Upper lobe of right lung (tissue), 1 donor: ENCODE data around the gene ZBTB49. TPM values are rescaled to one million over a fixed set of nuclear protein-coding genes. Genes with fewer than 3 reads are reported as not detected.

Source experiments
- ATAC-seq: fragments of 200-7000 bp; cut with Tn5 transposase; one replicate; pipeline ENCODE4 v1.9.1; 2020; ENCODE audit warnings: mild to moderate bottlenecking, moderate library complexity
- DNase-seq: peaks from one replicate; pipeline ENCODE4 v3.0.0-alpha.2; 2020
- H3K27ac ChIP-seq: fragments of 200-600 bp; one replicate; pipeline ENCODE4 v1.8.0; 2022
- H3K27me3 ChIP-seq: fragments of 200-600 bp; one replicate; pipeline ENCODE4 v1.8.0; 2022; ENCODE audit warnings: mild to moderate bottlenecking
- H3K36me3 ChIP-seq: fragments of 200-600 bp; one replicate; pipeline ENCODE4 v1.8.0; 2022
- H3K4me1 ChIP-seq: fragments of 200-600 bp; one replicate; pipeline ENCODE4 v1.8.0; 2022
- H3K4me3 ChIP-seq: fragments of 200-600 bp; one replicate; pipeline ENCODE4 v1.8.0; 2022; ENCODE audit warnings: mild to moderate bottlenecking
- H3K9me3 ChIP-seq: fragments of 200-600 bp; one replicate; pipeline ENCODE4 v1.8.0; 2022
- intact Hi-C: fragments of 100-400 bp; cut with DNase I; formaldehyde crosslinking; loops from one replicate; pipeline ENCODE4 v1.11.0; 2022
- total RNA-seq: library from RNA; stranded (reverse); fragmentation: NEBNext Ultra II Directional; extraction: Animal tissue kit (Norgen Biotek cat#: 25700); gene quantifications from one replicate; pipeline ENCODE4 v1.2.1, GENCODE V29; 2021
- TF ChIP-seq, protein P1 (sequence below): fragments of 200-600 bp; IDR thresholded peaks from one replicate; pipeline ENCODE4 v1.8.0; 2022; ENCODE audit warnings: antibody characterized with exemption
- donor health status: DM: no; HTN: yes; CAD: no; lungs with severe emphysema.

The ZBTB49 gene
- total RNA-seq, 1 donor from 2014 or later: 5.6 TPM

DNA sequence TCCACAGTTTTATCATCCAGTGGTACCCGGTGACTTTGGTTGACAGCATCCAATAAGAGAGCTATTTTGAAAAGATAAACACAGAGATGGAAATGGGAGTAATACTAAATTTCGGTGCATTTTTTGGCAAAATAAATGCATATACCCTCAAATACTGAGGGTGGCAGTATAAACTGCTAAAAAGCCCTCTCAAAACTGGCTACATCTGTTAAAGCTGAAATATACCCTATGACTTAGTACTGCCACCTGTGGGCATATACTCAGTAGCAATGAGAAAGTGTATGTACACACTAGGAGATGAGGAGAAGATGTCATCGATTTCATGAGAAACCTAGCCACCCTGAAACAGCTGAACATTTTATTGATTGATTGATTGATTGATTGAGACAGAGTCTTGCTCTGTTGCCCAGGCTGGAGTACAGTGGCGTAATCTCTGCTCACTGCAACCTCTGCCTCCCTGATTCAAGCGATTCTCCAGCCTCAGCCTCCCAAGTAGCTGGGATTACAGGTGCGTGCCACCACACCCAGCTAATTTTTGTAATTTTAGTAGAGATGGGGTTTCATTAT, 29.8 kb upstream of the ZBTB49 start:
- intact Hi-C loops: no loop called here
- TF ChIP-seq, protein P1, sequence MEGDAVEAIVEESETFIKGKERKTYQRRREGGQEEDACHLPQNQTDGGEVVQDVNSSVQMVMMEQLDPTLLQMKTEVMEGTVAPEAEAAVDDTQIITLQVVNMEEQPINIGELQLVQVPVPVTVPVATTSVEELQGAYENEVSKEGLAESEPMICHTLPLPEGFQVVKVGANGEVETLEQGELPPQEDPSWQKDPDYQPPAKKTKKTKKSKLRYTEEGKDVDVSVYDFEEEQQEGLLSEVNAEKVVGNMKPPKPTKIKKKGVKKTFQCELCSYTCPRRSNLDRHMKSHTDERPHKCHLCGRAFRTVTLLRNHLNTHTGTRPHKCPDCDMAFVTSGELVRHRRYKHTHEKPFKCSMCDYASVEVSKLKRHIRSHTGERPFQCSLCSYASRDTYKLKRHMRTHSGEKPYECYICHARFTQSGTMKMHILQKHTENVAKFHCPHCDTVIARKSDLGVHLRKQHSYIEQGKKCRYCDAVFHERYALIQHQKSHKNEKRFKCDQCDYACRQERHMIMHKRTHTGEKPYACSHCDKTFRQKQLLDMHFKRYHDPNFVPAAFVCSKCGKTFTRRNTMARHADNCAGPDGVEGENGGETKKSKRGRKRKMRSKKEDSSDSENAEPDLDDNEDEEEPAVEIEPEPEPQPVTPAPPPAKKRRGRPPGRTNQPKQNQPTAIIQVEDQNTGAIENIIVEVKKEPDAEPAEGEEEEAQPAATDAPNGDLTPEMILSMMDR: peak; percentile 45
- H3K27ac ChIP-seq: no peak overlapping the region
- no peak overlapping the region for H3K4me3 ChIP-seq
- H3K36me3 ChIP-seq: no peaks in the 10 kb centered on the region
- no peaks in the 10 kb centered on the region for H3K27me3 ChIP-seq
- no peaks in the 10 kb centered on the region for H3K9me3 ChIP-seq
- ATAC-seq (peak; percentile 84), DNase-seq (no peak)
- no peaks in the 10 kb centered on the region for H3K4me1 ChIP-seq

DNA sequence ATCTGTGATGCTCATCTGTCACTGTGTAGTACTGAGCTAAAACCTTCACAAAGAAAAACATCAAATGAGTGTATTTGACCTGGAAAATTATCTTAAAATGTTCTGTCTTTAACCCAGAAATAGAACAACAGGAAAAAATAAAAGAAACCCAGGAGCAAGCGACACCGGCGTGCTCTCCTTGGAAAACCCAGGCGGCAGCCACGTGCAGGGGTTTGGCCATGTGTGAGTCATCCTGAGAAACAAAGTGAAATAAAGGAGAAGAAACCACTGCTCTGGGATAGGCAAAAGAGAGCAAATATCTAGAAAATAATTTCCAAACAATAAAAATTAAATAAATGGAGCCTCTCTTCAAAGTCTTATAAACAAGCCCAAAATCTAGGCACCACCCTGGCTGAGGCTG, 22.1 kb upstream of the ZBTB49 start:
- H3K27ac ChIP-seq: no peak overlapping the region
- no peaks in the 10 kb centered on the region for H3K9me3 ChIP-seq
- no peak overlapping the region for H3K4me3 ChIP-seq
- TF ChIP-seq, protein P1: no peak
- DNase-seq (no peak), ATAC-seq (no peak)
- no peaks in the 10 kb centered on the region for H3K4me1 ChIP-seq
- peaks cover 26% of the 10 kb centered on the region for H3K36me3 ChIP-seq
- intact Hi-C loops: no loop called here
- no peaks in the 10 kb centered on the region for H3K27me3 ChIP-seq

DNA sequence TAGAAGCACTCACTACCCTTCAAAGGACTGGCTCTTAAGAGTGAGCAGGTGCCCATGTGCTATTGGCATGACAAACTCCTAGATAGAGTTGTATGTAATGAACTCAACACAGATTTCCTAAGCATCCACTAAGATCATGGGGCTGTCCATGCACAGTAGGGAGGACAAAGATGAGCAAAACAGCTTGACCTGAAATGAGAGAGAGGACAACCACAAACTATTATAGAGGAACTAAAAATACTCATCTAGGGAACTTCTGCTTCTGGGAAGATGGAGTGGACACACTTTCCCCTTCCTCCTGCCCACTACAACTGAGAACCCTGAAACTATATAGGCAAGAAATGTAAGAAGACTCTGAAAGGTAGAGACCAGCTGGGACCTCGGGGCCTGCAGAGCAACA, 21.3 kb upstream of the ZBTB49 start:
- Histone ChIP-seq H3K36me3 (peaks cover 34% of the 10 kb centered on the region), H3K4me3 (no peak overlapping the region), H3K4me1 (no peaks in the 10 kb centered on the region), H3K9me3 (no peaks in the 10 kb centered on the region), H3K27ac (peak overlapping the region; percentile 73), H3K27me3 (no peaks in the 10 kb centered on the region)
- TF ChIP-seq, protein P1: no peak
- ATAC-seq (peak; percentile 85), DNase-seq (no peak)
- intact Hi-C loops: no loop called here

DNA sequence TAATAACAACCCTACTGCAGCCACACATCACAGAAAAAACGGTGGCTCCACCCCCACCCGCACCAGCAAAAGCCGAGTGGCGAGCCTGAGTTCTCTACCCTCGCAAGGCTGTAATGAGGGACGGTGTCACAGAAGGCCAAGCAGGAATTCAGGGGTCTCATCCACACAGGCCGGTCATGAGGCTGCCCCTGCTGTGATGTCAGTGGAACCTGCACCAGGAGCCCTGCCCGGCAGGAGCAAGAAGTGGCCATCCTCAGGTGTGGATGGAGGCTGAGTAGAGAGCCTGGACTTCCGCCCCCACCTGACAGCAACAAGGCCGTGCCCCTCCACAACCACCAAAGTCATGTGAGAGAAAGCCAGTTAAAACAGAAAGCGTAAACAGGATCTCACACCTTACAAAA, 20.7 kb upstream of the ZBTB49 start:
- H3K9me3 ChIP-seq: no peaks in the 10 kb centered on the region
- H3K4me3 ChIP-seq: no peak overlapping the region
- TF ChIP-seq, protein P1: no peak
- DNase-seq: no peak
- H3K27ac ChIP-seq: peak overlapping the region; percentile 73
- H3K36me3 ChIP-seq: peaks cover 39% of the 10 kb centered on the region
- ATAC-seq: peak; percentile 3
- no peaks in the 10 kb centered on the region for H3K4me1 ChIP-seq
- no peaks in the 10 kb centered on the region for H3K27me3 ChIP-seq
- intact Hi-C loops: no loop called here

DNA sequence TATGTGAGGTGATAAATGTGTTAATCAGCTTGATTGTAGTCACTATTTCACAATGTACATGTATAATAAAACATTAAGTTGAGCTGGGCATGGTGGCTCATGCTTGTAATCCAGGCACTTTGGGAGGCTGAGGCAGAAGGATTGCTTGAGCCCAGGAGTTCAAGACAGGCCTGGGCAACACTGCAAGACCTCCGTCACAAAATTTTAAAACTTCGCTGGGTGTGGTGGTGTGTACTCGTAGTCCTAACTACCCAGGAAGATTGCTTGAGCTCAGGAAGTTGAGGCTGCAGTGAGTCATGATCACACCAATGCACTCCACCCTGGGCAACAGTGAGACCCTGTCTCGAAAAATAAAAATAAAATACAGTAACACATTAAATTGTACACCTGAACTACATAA, 20.2 kb upstream of the ZBTB49 start:
- Histone ChIP-seq H3K9me3 (no peaks in the 10 kb centered on the region), H3K4me3 (no peak overlapping the region), H3K4me1 (no peaks in the 10 kb centered on the region), H3K27ac (peak overlapping the region; percentile 73), H3K27me3 (no peaks in the 10 kb centered on the region), H3K36me3 (peaks cover 44% of the 10 kb centered on the region)
- ATAC-seq: peak; percentile 76
- TF ChIP-seq, protein P1: no peak
- DNase-seq: no peak
- intact Hi-C loops: no loop called here

DNA sequence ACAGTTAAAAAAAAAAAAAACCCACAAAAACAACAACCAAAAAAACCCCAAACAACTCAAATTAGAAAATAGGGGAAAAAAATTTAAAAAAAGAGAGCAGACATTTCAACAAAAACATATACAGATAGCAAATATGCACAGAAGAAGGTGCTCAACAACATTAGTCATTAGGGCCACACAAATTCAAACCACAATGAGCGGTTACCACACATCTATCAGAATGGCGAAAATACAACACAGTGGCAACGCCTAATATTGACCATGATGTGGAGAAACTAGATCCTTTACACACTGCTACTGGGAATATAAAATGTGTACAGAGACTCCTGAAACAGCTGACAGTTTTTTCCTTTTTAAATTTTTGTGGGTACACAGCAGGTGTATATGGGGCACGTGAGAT, 19.5 kb upstream of the ZBTB49 start:
- no peak overlapping the region for H3K4me3 ChIP-seq
- H3K4me1 ChIP-seq: no peaks in the 10 kb centered on the region
- no peaks in the 10 kb centered on the region for H3K27me3 ChIP-seq
- ATAC-seq (peak; percentile 21), DNase-seq (no peak)
- intact Hi-C loops: no loop called here
- H3K36me3 ChIP-seq: peaks cover 46% of the 10 kb centered on the region
- peak overlapping the region; percentile 48 for H3K27ac ChIP-seq
- no peaks in the 10 kb centered on the region for H3K9me3 ChIP-seq
- TF ChIP-seq, protein P1: no peak
